Breast epithelium (tissue), 4 donors: ENCODE results near the gene GNB5. TPM values are rescaled to one million over a fixed set of nuclear protein-coding genes. Genes with fewer than 3 reads are reported as not detected.

Source experiments
- DNase-seq, 2 donors: peaks; one replicate each; pipeline ENCODE4 v3.0.0-alpha.2; 2019; ENCODE audit warnings: low spot score in 2 of 2
- H3K27ac ChIP-seq, 2 donors: fragments of 200-600 bp; sonication (generic) in 1 of 2; one replicate each; pipeline ENCODE4 v1.5.1; 2016 to 2019; ENCODE audit warnings: mild to moderate bottlenecking in 1 of 2
- H3K27me3 ChIP-seq, 2 donors: fragments of 200-600 bp; sonication (generic) in 1 of 2; one replicate each; pipeline versions ENCODE4 v1.5.1 to v1.6.0; 2017 to 2019; ENCODE audit warnings: control low read depth in 1 of 2, mild to moderate bottlenecking in 1 of 2
- H3K36me3 ChIP-seq: fragments of 200-600 bp; one replicate; pipeline ENCODE4 v1.5.1; 2019
- H3K4me1 ChIP-seq, 2 donors: fragments of 200-600 bp; sonication (generic); one replicate each; pipeline ENCODE4 v1.5.1; 2016 to 2019; ENCODE audit warnings: control low read depth in 1 of 2
- H3K4me3 ChIP-seq, 3 donors: fragments of 200-600 bp; sonication (generic); 1 replicate in 2 of 3; 2 replicates in 1 of 3; pipeline ENCODE4 v1.5.1; 2016 to 2019; ENCODE audit warnings: mild to moderate bottlenecking in 3 of 3, moderate library complexity in 2 of 3
- H3K9me3 ChIP-seq, 2 donors: fragments of 200-600 bp; sonication (generic) in 1 of 2; one replicate each; pipeline ENCODE4 v1.5.1; 2016 to 2019; ENCODE audit warnings: control low read depth in 1 of 2
- POLR2A ChIP-seq: fragments of 450-650 bp; IDR thresholded peaks from one replicate; pipeline ENCODE4 v1.6.1; 2016; ENCODE audit warnings: antibody characterized with exemption, mild to moderate bottlenecking, moderate library complexity
- POLR2AphosphoS5 ChIP-seq, 3 donors: sonication (generic); formaldehyde crosslinking; IDR thresholded peaks; one replicate each; pipeline ENCODE4 v1.6.1; 2017; ENCODE audit warnings: antibody characterized with exemption in 3 of 3
- intact Hi-C: fragments of 100-400 bp; cut with DNase I; formaldehyde crosslinking; loops from one replicate; pipeline ENCODE4 v1.15.1; 2023; ENCODE audit warnings: low total_unique reads
- total RNA-seq, 3 donors: library from RNA; depleted of rRNA; stranded (reverse); fragments of >200 nt; gene quantifications; one replicate each; pipeline ENCODE4 v1.1.0, GENCODE V29; 2016
- TF ChIP-seq, protein P1 (sequence below), 3 donors: fragments of 450-650 bp; IDR thresholded peaks; one replicate each; pipeline ENCODE4 v1.5.1; 2016 to 2017; ENCODE audit warnings: antibody characterized with exemption in 3 of 3, mild to moderate bottlenecking in 3 of 3, moderate library complexity in 3 of 3

The GNB5 gene
- total RNA-seq, 3 donors from 2014 or later = 18.9 to 43.9 (median 43.9) TPM

DNA sequence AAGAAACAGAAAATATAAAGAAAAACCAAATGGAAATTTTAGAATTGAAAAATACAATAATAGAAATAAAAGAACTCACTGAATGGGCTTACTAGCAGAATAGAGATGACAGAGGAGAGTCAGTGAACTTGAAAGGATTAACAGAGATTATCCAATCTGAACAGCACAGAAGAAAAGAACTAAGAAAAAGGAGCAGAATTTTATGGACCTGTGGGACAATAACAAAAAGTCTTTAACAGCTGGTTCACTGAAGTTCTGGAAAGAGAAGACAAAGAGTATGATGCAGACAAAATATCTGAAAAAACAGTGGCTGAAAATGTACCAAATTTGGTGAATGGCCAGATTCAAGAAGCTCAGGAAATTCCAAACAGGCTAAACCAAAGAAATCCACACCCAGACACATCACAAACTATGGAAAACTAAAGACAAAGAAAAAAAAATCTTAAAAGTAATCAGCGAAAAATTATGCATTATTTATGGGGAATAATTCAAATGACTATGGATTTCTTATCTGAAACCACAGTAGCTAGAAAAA is 9.7 kb upstream of the GNB5 start:
- H3K4me3 ChIP-seq = no peak overlapping the region
- H3K4me1 ChIP-seq = no peaks in the 10 kb centered on the region
- intact Hi-C loops = no loop called here
- H3K27ac ChIP-seq = no peak overlapping the region
- H3K27me3 ChIP-seq = no peaks in the 10 kb centered on the region
- H3K9me3 ChIP-seq = no peaks in the 10 kb centered on the region
- H3K36me3 ChIP-seq = no peaks in the 10 kb centered on the region
- no peak for DNase-seq
- TF ChIP-seq POLR2A (no peak), POLR2AphosphoS5 (IDR thresholded peaks at IDR 0.05) (no peak)
- TF ChIP-seq, protein P1, sequence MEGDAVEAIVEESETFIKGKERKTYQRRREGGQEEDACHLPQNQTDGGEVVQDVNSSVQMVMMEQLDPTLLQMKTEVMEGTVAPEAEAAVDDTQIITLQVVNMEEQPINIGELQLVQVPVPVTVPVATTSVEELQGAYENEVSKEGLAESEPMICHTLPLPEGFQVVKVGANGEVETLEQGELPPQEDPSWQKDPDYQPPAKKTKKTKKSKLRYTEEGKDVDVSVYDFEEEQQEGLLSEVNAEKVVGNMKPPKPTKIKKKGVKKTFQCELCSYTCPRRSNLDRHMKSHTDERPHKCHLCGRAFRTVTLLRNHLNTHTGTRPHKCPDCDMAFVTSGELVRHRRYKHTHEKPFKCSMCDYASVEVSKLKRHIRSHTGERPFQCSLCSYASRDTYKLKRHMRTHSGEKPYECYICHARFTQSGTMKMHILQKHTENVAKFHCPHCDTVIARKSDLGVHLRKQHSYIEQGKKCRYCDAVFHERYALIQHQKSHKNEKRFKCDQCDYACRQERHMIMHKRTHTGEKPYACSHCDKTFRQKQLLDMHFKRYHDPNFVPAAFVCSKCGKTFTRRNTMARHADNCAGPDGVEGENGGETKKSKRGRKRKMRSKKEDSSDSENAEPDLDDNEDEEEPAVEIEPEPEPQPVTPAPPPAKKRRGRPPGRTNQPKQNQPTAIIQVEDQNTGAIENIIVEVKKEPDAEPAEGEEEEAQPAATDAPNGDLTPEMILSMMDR (IDR thresholded peaks at IDR 0.05) = no peak

DNA sequence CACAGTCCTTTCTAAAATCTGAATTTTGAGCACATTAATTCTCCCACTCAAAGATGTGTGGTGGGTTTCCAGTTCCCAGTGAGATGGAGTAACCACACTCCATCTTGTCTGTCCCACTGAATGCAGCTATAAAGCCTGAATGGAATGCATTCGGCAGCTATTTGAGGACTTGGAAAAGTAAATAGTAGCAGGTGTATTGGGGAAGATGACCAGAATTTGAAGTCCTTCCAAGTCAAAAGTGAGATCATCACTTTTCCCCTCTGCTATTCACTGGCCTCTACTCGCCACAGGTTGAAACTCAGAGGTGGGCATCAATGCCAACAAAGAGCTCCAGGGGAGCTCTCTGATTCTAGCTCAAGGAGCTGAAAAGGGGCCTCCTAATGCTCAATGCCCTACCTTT is 8.1 kb upstream of the GNB5 start:
- Histone ChIP-seq H3K4me1 (no peaks in the 10 kb centered on the region), H3K27me3 (no peaks in the 10 kb centered on the region), H3K36me3 (no peaks in the 10 kb centered on the region), H3K9me3 (no peaks in the 10 kb centered on the region), H3K27ac (no peak overlapping the region), H3K4me3 (no peak overlapping the region)
- intact Hi-C loops = no loop called here
- no peak for DNase-seq
- TF ChIP-seq POLR2A = no peak
- no peak for TF ChIP-seq POLR2AphosphoS5 (IDR thresholded peaks at IDR 0.05)
- TF ChIP-seq, protein P1 (IDR thresholded peaks at IDR 0.05) = no peak

DNA sequence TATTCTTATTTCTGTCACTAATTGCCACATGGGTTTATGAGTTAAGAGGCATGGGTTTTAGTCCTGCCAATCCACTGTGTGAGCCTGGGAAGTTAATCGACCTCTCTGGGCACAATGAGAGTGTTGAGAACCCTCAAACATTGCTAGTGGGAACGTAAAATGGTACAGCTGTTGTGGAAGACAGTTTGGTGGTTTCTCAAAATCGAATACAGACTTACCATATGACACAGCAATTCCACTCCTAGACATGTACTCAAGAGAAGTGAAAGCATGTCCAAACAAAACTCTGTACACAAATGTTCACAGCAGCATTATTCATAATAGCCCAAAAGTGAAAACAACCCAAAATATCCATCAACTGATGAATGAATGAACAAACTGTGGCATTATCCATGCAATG is 5.7 kb upstream of the GNB5 start:
- no peak for DNase-seq
- no peaks in the 10 kb centered on the region for H3K9me3 ChIP-seq
- TF ChIP-seq POLR2A (no peak), POLR2AphosphoS5 (IDR thresholded peaks at IDR 0.05) (no peak)
- TF ChIP-seq, protein P1 (IDR thresholded peaks at IDR 0.05) = no peak
- no peaks in the 10 kb centered on the region for H3K36me3 ChIP-seq
- no peaks in the 10 kb centered on the region for H3K27me3 ChIP-seq
- H3K27ac ChIP-seq = no peak overlapping the region
- intact Hi-C loops = no loop called here
- H3K4me3 ChIP-seq = no peak overlapping the region
- H3K4me1 ChIP-seq = no peaks in the 10 kb centered on the region

DNA sequence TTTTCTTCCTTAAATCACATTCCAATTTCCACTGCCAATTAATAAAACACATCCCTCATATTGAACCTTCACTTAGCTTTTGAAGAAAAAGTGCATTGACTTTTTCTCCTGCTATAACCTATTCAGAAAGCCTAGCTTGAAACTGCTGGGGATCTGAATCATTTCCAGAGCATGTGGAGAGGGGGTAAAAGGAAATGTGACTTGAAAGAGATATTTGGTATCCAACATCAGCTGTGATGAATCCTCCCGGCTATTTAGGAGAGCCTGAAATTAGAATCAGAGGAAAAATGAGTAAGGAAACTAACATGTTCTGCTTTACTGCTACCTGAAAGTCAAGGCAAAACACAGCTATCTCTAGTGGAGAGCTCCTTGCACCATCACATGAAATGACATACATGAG is 2.6 kb upstream of the GNB5 start:
- intact Hi-C loops = no loop called here
- TF ChIP-seq POLR2AphosphoS5 (IDR thresholded peaks at IDR 0.05) = no peak
- TF ChIP-seq, protein P1 (IDR thresholded peaks at IDR 0.05) = no peak
- TF ChIP-seq POLR2A = no peak
- no peaks in the 10 kb centered on the region for H3K9me3 ChIP-seq
- H3K27ac ChIP-seq = no peak overlapping the region
- DNase-seq = no peak
- H3K4me3 ChIP-seq = no peak overlapping the region
- H3K36me3 ChIP-seq = no peaks in the 10 kb centered on the region
- no peaks in the 10 kb centered on the region for H3K4me1 ChIP-seq
- no peaks in the 10 kb centered on the region for H3K27me3 ChIP-seq

DNA sequence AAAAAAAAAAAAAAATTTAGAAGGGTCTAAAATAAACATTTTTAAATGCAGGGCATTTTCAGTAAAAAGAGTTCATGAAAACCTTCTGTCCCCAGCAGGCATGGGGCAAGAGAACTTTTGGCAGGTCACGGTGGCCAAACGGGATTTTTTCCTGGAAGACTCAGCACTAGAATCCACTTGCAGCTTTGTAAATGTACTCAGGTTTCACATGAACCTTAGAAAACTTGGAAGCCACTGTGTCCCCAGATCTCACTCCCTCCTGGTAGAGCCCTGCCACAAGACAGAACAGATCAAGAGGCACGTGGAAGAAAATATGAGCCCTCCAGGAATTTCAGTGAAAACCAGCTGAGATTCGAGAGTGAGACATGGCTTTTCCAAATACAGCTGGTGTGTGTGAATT is 2.1 kb upstream of the GNB5 start:
- H3K36me3 ChIP-seq = no peaks in the 10 kb centered on the region
- no peak overlapping the region for H3K27ac ChIP-seq
- no peaks in the 10 kb centered on the region for H3K9me3 ChIP-seq
- no peaks in the 10 kb centered on the region for H3K27me3 ChIP-seq
- H3K4me3 ChIP-seq = no peak overlapping the region
- TF ChIP-seq, protein P1 (IDR thresholded peaks at IDR 0.05) = no peak
- TF ChIP-seq POLR2AphosphoS5 (IDR thresholded peaks at IDR 0.05) (no peak), POLR2A (no peak)
- no peak for DNase-seq
- no peaks in the 10 kb centered on the region for H3K4me1 ChIP-seq
- intact Hi-C loops = no loop called here
